ENCODE measurements around the gene NUMB. TPM values are rescaled to one million over a fixed set of nuclear protein-coding genes. Genes with fewer than 3 reads are reported as not detected.
"Not testable (repeated sequence)": the region's sequence is repeated elsewhere in the genome, so short reads cannot be mapped to it uniquely, and the experiment has no call there.

The NUMB gene
- total RNA-seq, 1 experiment from 2014 or later, result 22.2 TPM

- intact Hi-C loops (cut with micrococcal nuclease), result no loop called here
- ATAC-seq (no peak), DNase-seq (no peak)
- Histone ChIP-seq H3K27me3 (ENCODE audit: low read length) (no peaks in the 10 kb centered on the region), H2AFZ (ENCODE audit: low read length) (no peak overlapping the region), H3K4me1 (ENCODE audit: insufficient read depth, low read length) (no peaks in the 10 kb centered on the region), H3K4me3 (ENCODE audit: low read length) (no peak overlapping the region), H4K20me1 (ENCODE audit: low read length) (no peaks in the 10 kb centered on the region), H3K9me2 (replicated peaks; ENCODE audit: low read length) (no peaks in the 10 kb centered on the region), H3K36me3 (ENCODE audit: low read depth, low read length) (no peaks in the 10 kb centered on the region), H3K4me2 (ENCODE audit: low read length) (no peak overlapping the region), H3K79me2 (ENCODE audit: low read length) (no peaks in the 10 kb centered on the region), H3K9me3 (ENCODE audit: low read length) (no peaks in the 10 kb centered on the region), H3K27ac (ENCODE audit: low read length) (no peak overlapping the region), H3F3A (ENCODE audit: low read length, unreplicated experiment) (no peaks in the 10 kb centered on the region), H3K9ac (ENCODE audit: low read length) (no peak overlapping the region)
- TF ChIP-seq EZH2phosphoT487 (IDR thresholded peaks at IDR 0.05; ENCODE audit: borderline replicate concordance, low read length) (no peak), CTCF (conservative IDR thresholded peaks at IDR 0.05; ENCODE audit: low read depth, low read length) (no peak), EZH2 (IDR thresholded peaks at IDR 0.05; ENCODE audit: low read length, unreplicated experiment) (no peak)
- no TSS peak for BruUV-seq (replicated peaks)
- CTCF ChIA-PET, result no interaction called here
- POLR2A ChIA-PET (ENCODE audit: unreplicated experiment), result no interaction called here
These were observed 100.2 kb downstream of the NUMB start for GRCh38 chr14:73358187-73358586.

- BruUV-seq (replicated peaks); H3K27me3 ChIP-seq (ENCODE audit: low read length); H3K36me3 ChIP-seq (ENCODE audit: low read depth, low read length); DNase-seq; ATAC-seq; H3K27ac ChIP-seq (ENCODE audit: low read length); H3K4me3 ChIP-seq (ENCODE audit: low read length); H3K4me2 ChIP-seq (ENCODE audit: low read length); H3K9me3 ChIP-seq (ENCODE audit: low read length); H3K79me2 ChIP-seq (ENCODE audit: low read length); CTCF ChIA-PET; H3F3A ChIP-seq (ENCODE audit: low read length, unreplicated experiment); H3K9ac ChIP-seq (ENCODE audit: low read length); H2AFZ ChIP-seq (ENCODE audit: low read length); intact Hi-C loops (cut with micrococcal nuclease); H3K9me2 ChIP-seq (replicated peaks; ENCODE audit: low read length); H3K4me1 ChIP-seq (ENCODE audit: insufficient read depth, low read length); POLR2A ChIA-PET (ENCODE audit: unreplicated experiment); H4K20me1 ChIP-seq (ENCODE audit: low read length): not testable (repeated sequence)
These were observed 109.3 kb downstream of the NUMB start for GRCh38 chr14:73349091-73349490.

- no peaks in the 10 kb centered on the region for H3K79me2 ChIP-seq (ENCODE audit: low read length)
- no peaks in the 10 kb centered on the region for H3F3A ChIP-seq (ENCODE audit: low read length, unreplicated experiment)
- DNase-seq, result no peak
These were observed 114.0 kb downstream of the NUMB start for GRCh38 chr14:73344319-73344718.

More at GRCh38 chr14:73344319-73344718, 114.0 kb downstream of the NUMB start:
- H4K20me1 ChIP-seq (ENCODE audit: low read length), result no peaks in the 10 kb centered on the region
- no peak overlapping the region for H3K4me3 ChIP-seq (ENCODE audit: low read length)
- H2AFZ ChIP-seq (ENCODE audit: low read length), result no peak overlapping the region
- CTCF ChIA-PET, result no interaction called here
- no peaks in the 10 kb centered on the region for H3K9me3 ChIP-seq (ENCODE audit: low read length)
- H3K4me1 ChIP-seq (ENCODE audit: insufficient read depth, low read length), result no peaks in the 10 kb centered on the region
- no peaks in the 10 kb centered on the region for H3K9me2 ChIP-seq (replicated peaks; ENCODE audit: low read length)
- no peaks in the 10 kb centered on the region for H3K36me3 ChIP-seq (ENCODE audit: low read depth, low read length)
- H3K27me3 ChIP-seq (ENCODE audit: low read length), result no peaks in the 10 kb centered on the region
- POLR2A ChIA-PET (ENCODE audit: unreplicated experiment), result interaction anchor here (0.6 kb wide), 1 partner anchor 40 kb away, joined by 3 read pairs; no protein-coding TSS in a partner anchor
- H3K9ac ChIP-seq (ENCODE audit: low read length), result no peak overlapping the region
- H3K27ac ChIP-seq (ENCODE audit: low read length), result no peak overlapping the region
- no peak overlapping the region for H3K4me2 ChIP-seq (ENCODE audit: low read length)
- BruUV-seq (replicated peaks), result no TSS peak
- intact Hi-C loops (cut with micrococcal nuclease), result no loop called here
- TF ChIP-seq EZH2 (IDR thresholded peaks at IDR 0.05; ENCODE audit: low read length, unreplicated experiment), result no peak
- TF ChIP-seq EZH2phosphoT487 (IDR thresholded peaks at IDR 0.05; ENCODE audit: borderline replicate concordance, low read length), result no peak
- no peak for TF ChIP-seq CTCF (conservative IDR thresholded peaks at IDR 0.05; ENCODE audit: low read depth, low read length)
- no peak for ATAC-seq
